IMR-90 (cell line): Measurements from ENCODE around the gene PSG4. TPM values are rescaled to one million over a fixed set of nuclear protein-coding genes. Genes with fewer than 3 reads are reported as not detected.
"Not testable (repeated sequence)": the region's sequence is repeated elsewhere in the genome, so short reads cannot be mapped to it uniquely, and the experiment has no call there.

Experiments used
- ATAC-seq: fragments of 200-7000 bp; cut with Tn5 transposase; 2 replicates; pipeline ENCODE4 v1.9.1; 2020; ENCODE audit warnings: low read depth, mild to moderate bottlenecking, moderate library complexity
- BruUV-seq: library from RNA; stranded (reverse); fragments of 400-500 nt; replicated peaks from 2 replicates; lab custom pipeline; 2021; lab: Mats Ljungman, UMichigan
- CTCF ChIA-PET: fragments of 300-600 bp; formaldehyde crosslinking; extraction: SDS; loops from one replicate; lab custom pipeline; 2021; ENCODE audit warnings: antibody characterized with exemption; lab: Yijun Ruan, JAX
- POLR2A ChIA-PET: fragments of 300-600 bp; sonication (Branson Sonifier 250); formaldehyde crosslinking; loops from one replicate; lab custom pipeline; 2022; ENCODE audit warnings: antibody characterized with exemption; ENCODE audit not compliant: unreplicated experiment; lab: Charles Lee
- DNase-seq: peaks from one replicate; pipeline ENCODE4 v3.0.0; 2013
- H2AFZ ChIP-seq: replicated peaks from 2 replicates; pipeline ENCODE3; 2013; ENCODE audit warnings: low read length, mild to moderate bottlenecking; ENCODE audit not compliant: poor library complexity
- H2AK5ac ChIP-seq: 2 replicates; pipeline ENCODE4 v1.6.1; 2013; ENCODE audit warnings: low read depth, low read length, inconsistent platforms
- H2AK9ac ChIP-seq: replicated peaks from 2 replicates; pipeline ENCODE3; 2013; ENCODE audit warnings: mild to moderate bottlenecking, low read depth, low read length, moderate library complexity; ENCODE audit not compliant: poor library complexity
- H2BK120ac ChIP-seq: 2 replicates; pipeline ENCODE4 v1.6.1; 2013; ENCODE audit warnings: low read depth, low read length, inconsistent platforms
- H2BK15ac ChIP-seq: 3 replicates; pipeline ENCODE4 v1.6.1; 2013; ENCODE audit warnings: low read depth, low read length, inconsistent platforms
- H2BK20ac ChIP-seq: 2 replicates; pipeline ENCODE4 v1.6.1; 2013; ENCODE audit warnings: low read depth, mild to moderate bottlenecking, inconsistent platforms, low read length, moderate library complexity
- H2BK5ac ChIP-seq: 2 replicates; pipeline ENCODE4 v1.6.1; 2013; ENCODE audit warnings: mild to moderate bottlenecking, low read depth, low read length, inconsistent platforms; ENCODE audit not compliant: poor library complexity, severe bottlenecking
- H3K14ac ChIP-seq: replicated peaks from 2 replicates; pipeline ENCODE4 v1.6.1; 2013; ENCODE audit warnings: low read depth, low read length, inconsistent platforms
- H3K18ac ChIP-seq: 2 replicates; pipeline ENCODE4 v1.6.1; 2013; ENCODE audit warnings: low read depth, low read length, control low read depth
- H3K23ac ChIP-seq: 2 replicates; pipeline ENCODE4 v1.6.1; 2013; ENCODE audit warnings: low read depth, low read length, inconsistent platforms
- H3K27ac ChIP-seq: 2 replicates; pipeline ENCODE4 v1.5.1; 2013; ENCODE audit warnings: mild to moderate bottlenecking, control low read depth, low read length; ENCODE audit not compliant: insufficient read depth
- H3K27me3 ChIP-seq: 2 replicates; pipeline ENCODE4 v1.6.1; 2013; ENCODE audit warnings: low read length; ENCODE audit not compliant: control insufficient read depth, insufficient read depth
- H3K36me3 ChIP-seq: 2 replicates; pipeline ENCODE4 v1.6.1; 2013; ENCODE audit warnings: low read length, mixed read lengths; ENCODE audit not compliant: control insufficient read depth, insufficient read depth
- H3K4ac ChIP-seq: 2 replicates; pipeline ENCODE4 v1.6.1; 2013; ENCODE audit warnings: low read depth, low read length, inconsistent platforms
- H3K4me1 ChIP-seq: 2 replicates; pipeline ENCODE4 v1.6.1; 2013; ENCODE audit warnings: low read length, mixed read lengths; ENCODE audit not compliant: control insufficient read depth, insufficient read depth
- H3K4me2 ChIP-seq: 2 replicates; pipeline ENCODE4 v1.6.1; 2013; ENCODE audit warnings: low read depth, mild to moderate bottlenecking, control low read depth, low read length, moderate library complexity
- H3K4me3 ChIP-seq: 2 replicates; pipeline ENCODE4 v1.5.1; 2013; ENCODE audit warnings: low read depth, mild to moderate bottlenecking, control low read depth, low read length, moderate library complexity; ENCODE audit not compliant: insufficient read depth
- H3K56ac ChIP-seq: 2 replicates; pipeline ENCODE4 v1.6.1; 2013; ENCODE audit warnings: low read length, inconsistent platforms; ENCODE audit not compliant: insufficient read depth; ENCODE audit errors: extremely low read depth
- H3K79me1 ChIP-seq, 2 experiments: 2 replicates each; pipeline ENCODE4 v1.6.1; 2013; ENCODE audit warnings: low read length in 2 of 2, inconsistent platforms in 1 of 2, low read depth in 1 of 2
- H3K9ac ChIP-seq: 2 replicates; pipeline ENCODE4 v1.6.1; 2013; ENCODE audit warnings: low read depth, low read length, control low read depth
- H3K9me1 ChIP-seq: 2 replicates; pipeline ENCODE4 v1.6.1; 2013; ENCODE audit warnings: low read length, inconsistent platforms; ENCODE audit not compliant: insufficient read depth
- H3K9me3 ChIP-seq: 2 replicates; pipeline ENCODE4 v1.6.1; 2013; ENCODE audit warnings: low read length; ENCODE audit not compliant: control insufficient read depth, insufficient read depth
- H4K20me1 ChIP-seq: 2 replicates; pipeline ENCODE4 v1.6.1; 2013; ENCODE audit warnings: low read length, inconsistent platforms; ENCODE audit not compliant: insufficient read depth
- H4K5ac ChIP-seq: 2 replicates; pipeline ENCODE4 v1.6.1; 2013; ENCODE audit warnings: mild to moderate bottlenecking, low read depth, low read length, control low read depth
- H4K8ac ChIP-seq, 2 experiments: 2 replicates each; pipeline ENCODE4 v1.6.1; 2013; ENCODE audit warnings: low read depth in 2 of 2, low read length in 2 of 2, control low read depth in 1 of 2, inconsistent platforms in 1 of 2
- H4K91ac ChIP-seq: 2 replicates; pipeline ENCODE4 v1.6.1; 2013; ENCODE audit warnings: low read depth, low read length, inconsistent platforms; ENCODE audit not compliant: insufficient read depth
- WGBS, 2 experiments: methylation state at CpG; one replicate each; pipeline versions ENCODE4 v1.1.5 to v1.1.7; 2013; ENCODE audit warnings: missing lambda C conversion rate in 2 of 2; ENCODE audit not compliant: insufficient read length in 1 of 2; ENCODE audit errors: extremely low coverage in 2 of 2; 5-methylcytosine and 5-hydroxymethylcytosine counted together
- dilution Hi-C: fragments of 300-500 bp; cut with HindIII; formaldehyde crosslinking; loops from one replicate; pipeline ENCODE4 v1.14.3; 2018; ENCODE audit warnings: low sequenced_read_pairs; ENCODE audit not compliant: unreplicated experiment
- in situ Hi-C: fragments of 300-500 bp; cut with MboI; formaldehyde crosslinking; loops from 3 replicates; pipeline ENCODE4 v1.14.3; 2019; ENCODE audit warnings: low sequenced_read_pairs, inconsistent platforms, mixed read lengths
- intact Hi-C: fragments of 100-400 bp; cut with micrococcal nuclease; formaldehyde crosslinking; loops from 2 replicates; pipeline ENCODE4 v1.10.0; 2022
- polyA plus RNA-seq, 3 experiments: library from polyadenylated mRNA; depleted of rRNA; stranded (reverse); fragments of >200 nt; gene quantifications; 2 replicates each; pipeline ENCODE4 v1.2.3, GENCODE V29; 2012; ENCODE audit warnings: low replicate concordance in 1 of 3
- total RNA-seq: library from RNA; depleted of rRNA; stranded (reverse); fragments of >200 nt; gene quantifications from 2 replicates; pipeline ENCODE4 v1.2.3, GENCODE V29; 2012
- TF ChIP-seq, protein P1 (sequence below): fragments of 150-350 bp; IDR thresholded peaks from 2 replicates; pipeline ENCODE4 v1.6.1; 2017; ENCODE audit warnings: mild to moderate bottlenecking, antibody characterized with exemption, low read length, low read depth

PSG4 gene
- total and polyA plus RNA-seq, 2 of the 4 experiments (the other 2 are of a cell fraction), result 106 to 223 TPM

DNA sequence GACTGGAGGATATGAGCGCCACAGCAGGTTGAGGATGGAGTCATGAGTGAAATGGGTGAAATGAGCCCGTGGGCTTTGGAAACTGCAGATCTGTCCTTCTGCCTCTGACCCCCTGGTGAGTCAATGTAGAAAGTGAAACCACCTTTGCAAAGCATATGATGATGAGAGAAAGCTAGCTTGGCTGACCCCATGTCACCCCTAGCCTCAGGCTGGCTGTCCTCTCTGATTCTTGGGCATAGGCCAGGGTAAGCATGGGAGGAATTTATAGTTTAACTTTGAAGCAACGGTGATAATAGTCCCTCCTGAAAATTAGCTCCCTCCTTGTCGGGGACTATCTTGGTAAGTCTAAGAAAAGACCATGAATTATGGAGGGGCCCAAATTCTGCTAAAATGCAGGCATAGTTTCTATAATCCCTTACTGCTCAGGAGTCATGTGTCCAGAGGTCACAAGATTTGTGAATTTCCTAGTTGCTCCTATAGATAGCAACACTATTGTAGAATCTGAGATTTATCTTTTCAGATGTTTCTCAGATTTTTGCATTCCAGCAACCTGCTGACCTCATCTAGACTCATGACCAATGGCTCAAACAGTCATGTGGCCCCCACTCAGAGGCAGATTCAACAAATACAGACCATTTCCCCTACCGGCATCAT lies 18.9 kb upstream of the PSG4 start:
- H3K36me3 ChIP-seq, H4K20me1 ChIP-seq, H3K27ac ChIP-seq, H2AK9ac ChIP-seq, H2BK15ac ChIP-seq, H3K9ac ChIP-seq, H3K4me1 ChIP-seq, CTCF ChIA-PET, intact Hi-C loops, H4K5ac ChIP-seq, H3K14ac ChIP-seq, H3K9me3 ChIP-seq, dilution Hi-C loops, H3K79me1 ChIP-seq, H4K91ac ChIP-seq, H3K9me1 ChIP-seq, H2AK5ac ChIP-seq, H3K4me3 ChIP-seq, H2AFZ ChIP-seq, H3K56ac ChIP-seq, H3K23ac ChIP-seq, H3K18ac ChIP-seq, ATAC-seq, BruUV-seq, POLR2A ChIA-PET, in situ Hi-C loops, H3K4ac ChIP-seq, H3K27me3 ChIP-seq: not testable (repeated sequence)
- peak; percentile 35 for DNase-seq
- TF ChIP-seq, protein P1, sequence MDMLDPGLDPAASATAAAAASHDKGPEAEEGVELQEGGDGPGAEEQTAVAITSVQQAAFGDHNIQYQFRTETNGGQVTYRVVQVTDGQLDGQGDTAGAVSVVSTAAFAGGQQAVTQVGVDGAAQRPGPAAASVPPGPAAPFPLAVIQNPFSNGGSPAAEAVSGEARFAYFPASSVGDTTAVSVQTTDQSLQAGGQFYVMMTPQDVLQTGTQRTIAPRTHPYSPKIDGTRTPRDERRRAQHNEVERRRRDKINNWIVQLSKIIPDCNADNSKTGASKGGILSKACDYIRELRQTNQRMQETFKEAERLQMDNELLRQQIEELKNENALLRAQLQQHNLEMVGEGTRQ, result peak; percentile 26; the same call in 1 of the 2 replicates
- no CpG with 5 or more reads among the region's 5 CpGs for WGBS, 2 experiments
- H2BK120ac ChIP-seq, result peak overlapping the region; percentile 32; the same call in 1 of the 2 replicates
- 0 out of 4 replicates have a peak overlapping the region, but pooled peaks of 1 of the 2 experiments have one; percentile 10 for H4K8ac ChIP-seq
- H2BK20ac ChIP-seq, result peak overlapping the region; percentile 45; the same call in 1 of the 2 replicates
- H2BK5ac ChIP-seq, result peak overlapping the region; percentile 76
- H3K4me2 ChIP-seq, result peak overlapping the region; percentile 22; the same call in 1 of the 2 replicates

DNA sequence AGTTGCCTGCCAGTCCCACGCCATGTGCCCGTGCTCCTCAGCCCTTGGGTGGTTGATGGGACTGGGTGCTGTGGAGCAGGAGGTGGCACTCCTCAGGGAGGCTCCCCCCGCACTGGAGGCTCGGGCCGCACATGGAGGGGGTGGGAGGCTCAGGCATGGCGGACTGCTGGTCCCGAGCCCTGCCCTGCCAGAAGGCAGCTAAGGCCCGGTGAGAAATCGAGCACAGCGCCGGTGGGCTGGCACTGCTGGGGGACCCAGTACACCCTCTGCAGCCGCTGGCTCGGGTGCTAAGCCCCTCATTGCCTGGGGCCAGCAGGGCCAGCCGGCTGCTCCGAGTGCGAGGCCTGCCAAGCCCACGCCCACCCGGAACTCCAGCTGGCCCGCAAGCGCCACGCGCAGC lies 16.5 kb upstream of the PSG4 start:
- WGBS, 2 experiments, result no CpG with 5 or more reads among the region's 22 CpGs

More for the DNA sequence above, 16.5 kb upstream of the PSG4 start:
- H2AK9ac ChIP-seq, H4K91ac ChIP-seq, POLR2A ChIA-PET, H3K9me1 ChIP-seq, H4K8ac ChIP-seq, ATAC-seq, H3K18ac ChIP-seq, CTCF ChIA-PET, H3K4ac ChIP-seq, H2AK5ac ChIP-seq, H2BK5ac ChIP-seq, DNase-seq, H3K27ac ChIP-seq, H2AFZ ChIP-seq, intact Hi-C loops, H3K4me3 ChIP-seq, H4K20me1 ChIP-seq, H3K9ac ChIP-seq, H3K4me1 ChIP-seq, H3K27me3 ChIP-seq, in situ Hi-C loops, dilution Hi-C loops, H2BK20ac ChIP-seq, H3K9me3 ChIP-seq, H2BK15ac ChIP-seq, H4K5ac ChIP-seq, H3K4me2 ChIP-seq, BruUV-seq, H3K79me1 ChIP-seq, H2BK120ac ChIP-seq, H3K23ac ChIP-seq, H3K14ac ChIP-seq, H3K56ac ChIP-seq, H3K36me3 ChIP-seq: not testable (repeated sequence)
